C4-2B (cell line): ENCODE measurements around the gene PRKCB.
"Not testable (repeated sequence)": the region's sequence is repeated elsewhere in the genome, so short reads cannot be mapped to it uniquely, and the experiment has no call there.

Experiments used
- H3K27ac ChIP-seq: fragments of 450-650 bp; 2 replicates; pipeline ENCODE4 v1.5.1; 2017
- CTCF ChIP-seq: fragments of 450-650 bp; conservative IDR thresholded peaks from 2 replicates; pipeline ENCODE4 v1.5.1; 2017; ENCODE audit warnings: mild to moderate bottlenecking
- ZFX ChIP-seq: fragments of 450-650 bp; IDR thresholded peaks from 2 replicates; pipeline ENCODE4 v1.6.1; 2017

The PRKCB gene

DNA sequence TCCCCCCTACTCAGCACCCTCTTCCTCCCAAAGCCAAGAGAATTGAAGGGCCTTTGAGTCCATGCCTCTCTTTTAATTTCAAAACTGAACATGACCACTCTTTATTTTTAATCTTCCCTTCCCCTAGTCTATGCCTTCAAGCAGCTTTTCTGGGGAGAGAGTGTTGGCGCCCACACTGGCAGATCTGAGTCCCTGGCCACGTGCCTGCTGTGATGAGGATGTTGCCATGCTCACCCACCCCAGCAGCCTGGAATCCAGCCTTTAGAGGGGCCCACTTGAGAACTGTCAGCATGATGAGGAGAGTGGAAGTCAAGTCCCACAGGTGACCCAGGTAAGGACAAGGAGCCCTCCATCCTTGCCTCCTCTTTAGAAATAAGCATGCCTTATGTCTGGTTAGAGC, 400.0 kb downstream of the PRKCB start:
- TF ChIP-seq CTCF, result no peak
- no peak for TF ChIP-seq ZFX
- H3K27ac ChIP-seq, result no peak overlapping the region

DNA sequence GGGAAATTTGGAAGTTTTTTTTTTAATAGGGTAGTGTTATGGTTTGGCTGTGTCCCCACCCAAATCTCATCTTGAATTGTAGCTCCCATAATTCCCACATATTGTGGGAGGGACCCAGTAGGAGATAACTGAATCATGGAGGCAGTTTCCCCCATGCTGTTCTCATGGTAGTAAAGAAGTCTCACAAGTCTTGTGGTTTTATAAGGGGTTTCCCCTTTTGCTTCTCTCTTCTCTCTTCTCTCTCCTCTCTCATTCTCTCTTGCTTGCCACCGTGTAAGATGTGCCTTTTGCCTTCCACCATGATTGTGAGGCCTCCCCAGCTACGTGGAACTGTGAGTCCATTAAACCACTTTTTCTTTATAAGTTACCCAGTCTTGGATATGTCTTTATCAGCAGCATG, 403.1 kb downstream of the PRKCB start:
- not testable (repeated sequence) for H3K27ac ChIP-seq

DNA sequence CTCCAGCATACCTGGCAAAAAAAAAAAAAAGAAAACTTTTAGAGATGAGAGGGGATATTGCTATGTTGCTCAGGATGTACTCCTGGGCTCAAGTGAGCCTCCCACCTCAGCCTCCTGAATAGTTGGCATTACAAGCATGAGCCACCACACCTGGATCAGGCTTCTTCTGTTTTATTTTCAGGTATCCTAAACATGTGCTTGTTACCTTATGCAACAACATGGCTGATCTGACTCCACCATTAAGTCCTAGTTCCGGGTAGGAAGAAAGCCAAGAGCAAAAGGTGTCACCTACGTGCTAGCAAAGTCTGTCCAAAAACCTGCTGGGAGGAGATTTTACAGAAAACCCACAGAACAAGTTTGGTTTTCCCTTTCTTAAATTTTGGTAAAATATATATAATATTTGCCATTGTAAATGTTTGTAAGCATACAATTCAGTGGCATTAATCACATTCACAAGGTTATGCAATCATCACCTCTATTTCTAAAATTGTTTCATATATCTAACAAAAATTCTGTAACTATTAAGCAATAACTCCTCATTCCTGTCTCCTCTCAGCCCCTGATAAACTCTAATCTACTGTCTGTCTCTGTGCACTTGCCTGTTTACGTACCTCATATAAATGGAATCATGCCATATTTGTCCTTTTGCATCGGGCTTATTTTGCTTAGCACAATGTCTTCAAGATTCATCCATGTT, 411.3 kb downstream of the PRKCB start:
- no peak overlapping the region for H3K27ac ChIP-seq
- TF ChIP-seq ZFX, result no peak
- no peak for TF ChIP-seq CTCF

- peak; percentile 78 for TF ChIP-seq CTCF
- no peak for TF ChIP-seq ZFX
- H3K27ac ChIP-seq, result no peak overlapping the region
These were observed 417.4 kb downstream of the PRKCB start for GRCh38 chr16:24253192-24253591.

DNA sequence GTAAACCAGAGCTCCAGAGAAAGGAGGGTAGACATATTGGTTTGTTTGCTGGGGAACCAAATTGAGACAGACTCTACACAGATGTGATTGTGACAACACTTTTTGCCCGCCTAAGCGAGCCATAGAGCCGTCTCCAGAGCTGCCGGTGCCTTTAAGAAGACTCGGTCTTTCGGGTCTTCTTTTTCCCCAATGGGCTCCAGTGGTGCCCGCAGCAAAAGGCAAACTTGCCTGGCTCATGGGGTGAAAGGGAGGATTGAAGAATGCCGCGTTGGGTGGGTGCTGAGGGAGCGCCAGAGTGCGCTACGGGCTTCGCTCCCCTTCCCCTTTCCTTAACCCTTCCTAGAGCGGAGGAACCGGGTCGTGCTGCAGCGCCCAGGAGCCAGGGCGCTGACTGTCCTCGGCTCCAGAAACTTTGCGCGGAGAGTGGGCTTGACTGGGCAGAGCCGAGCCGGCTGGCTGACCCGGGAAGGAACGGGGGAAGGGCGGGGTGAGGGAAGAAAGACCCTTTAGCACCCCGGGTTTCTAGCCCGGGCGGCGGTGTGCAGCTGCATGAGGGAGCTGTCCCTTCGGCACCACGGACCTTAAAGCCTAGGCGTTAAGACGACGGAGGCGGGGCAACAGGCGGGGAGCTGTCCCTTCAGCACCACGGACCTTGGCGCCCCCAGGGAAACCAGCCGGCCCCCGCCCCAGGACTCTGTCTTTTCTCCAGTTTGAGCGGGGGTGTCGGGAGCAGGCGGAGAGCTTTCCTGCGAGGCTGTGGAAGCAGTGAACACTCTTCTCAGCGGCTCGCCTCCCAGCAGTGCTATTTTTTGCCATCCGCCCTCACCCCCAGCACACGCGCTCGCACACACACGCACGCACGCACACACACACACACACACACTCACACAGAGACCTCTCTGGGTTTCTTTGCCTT, 419.9 kb downstream of the PRKCB start, which contains the start of gene CACNG3:
Gene CACNG3 (plus strand): TSS at position 880 of the 916 bp plus-strand sequence. CDS start 420 bp downstream, outside the sequence.
- no peak for TF ChIP-seq CTCF

GRCh38 chr16:24257958-24258357, 422.2 kb downstream of the PRKCB start:
- no peak for TF ChIP-seq CTCF
- no peak for TF ChIP-seq ZFX
- no peak overlapping the region for H3K27ac ChIP-seq

More for the DNA sequence above, 419.9 kb downstream of the PRKCB start, which contains the start of gene CACNG3:
- H3K27ac ChIP-seq, result no peak within 1 kb of the TSS

GRCh38 chr16:24258791-24259190, 423.0 kb downstream of the PRKCB start:
- TF ChIP-seq ZFX (no peak), CTCF (no peak)
- no peak overlapping the region for H3K27ac ChIP-seq
